Keratinocyte (primary cell): Measurements from ENCODE around the gene AGAP1.

ENCODE experiments used
- EZH2 ChIP-seq: IDR thresholded peaks from one replicate; pipeline ENCODE4 v1.6.1; 2012; ENCODE audit warnings: inconsistent platforms, mild to moderate bottlenecking, low read length, moderate library complexity
- TF ChIP-seq, protein P1 (sequence below), 3 experiments: IDR thresholded peaks in 1 of 3; conservative IDR thresholded peaks in 1 of 3; optimal IDR thresholded peaks in 1 of 3; 2 replicates in 2 of 3; 3 replicates in 1 of 3; pipeline versions ENCODE3 to v1.5.1; 2011; ENCODE audit warnings: low read length in 3 of 3, mild to moderate bottlenecking in 3 of 3, moderate library complexity in 2 of 3, control low read depth in 1 of 3, inconsistent platforms in 1 of 3; ENCODE audit not compliant: insufficient read depth in 2 of 3; ENCODE audit errors: extremely low read depth in 1 of 3

- TF ChIP-seq, protein P1, sequence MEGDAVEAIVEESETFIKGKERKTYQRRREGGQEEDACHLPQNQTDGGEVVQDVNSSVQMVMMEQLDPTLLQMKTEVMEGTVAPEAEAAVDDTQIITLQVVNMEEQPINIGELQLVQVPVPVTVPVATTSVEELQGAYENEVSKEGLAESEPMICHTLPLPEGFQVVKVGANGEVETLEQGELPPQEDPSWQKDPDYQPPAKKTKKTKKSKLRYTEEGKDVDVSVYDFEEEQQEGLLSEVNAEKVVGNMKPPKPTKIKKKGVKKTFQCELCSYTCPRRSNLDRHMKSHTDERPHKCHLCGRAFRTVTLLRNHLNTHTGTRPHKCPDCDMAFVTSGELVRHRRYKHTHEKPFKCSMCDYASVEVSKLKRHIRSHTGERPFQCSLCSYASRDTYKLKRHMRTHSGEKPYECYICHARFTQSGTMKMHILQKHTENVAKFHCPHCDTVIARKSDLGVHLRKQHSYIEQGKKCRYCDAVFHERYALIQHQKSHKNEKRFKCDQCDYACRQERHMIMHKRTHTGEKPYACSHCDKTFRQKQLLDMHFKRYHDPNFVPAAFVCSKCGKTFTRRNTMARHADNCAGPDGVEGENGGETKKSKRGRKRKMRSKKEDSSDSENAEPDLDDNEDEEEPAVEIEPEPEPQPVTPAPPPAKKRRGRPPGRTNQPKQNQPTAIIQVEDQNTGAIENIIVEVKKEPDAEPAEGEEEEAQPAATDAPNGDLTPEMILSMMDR (optimal IDR thresholded peaks at IDR 0.05 in 1 of 3, IDR thresholded peaks at IDR 0.05 in 1 of 3, conservative IDR thresholded peaks at IDR 0.05 in 1 of 3; ENCODE audit: extremely low read depth in 1 of 3, insufficient read depth in 2 of 3, low read length in 3 of 3), result no peak
- TF ChIP-seq EZH2, result no peak
Observed at GRCh38 chr2:235804676-235805075, 310.8 kb downstream of the AGAP1 start.
